Mononuclear cell (primary cell): ENCODE results near the gene OSBP2. TPM values are rescaled to one million over a fixed set of nuclear protein-coding genes. Genes with fewer than 3 reads are reported as not detected.

Source experiments
- H3K27me3 ChIP-seq: 2 replicates; pipeline ENCODE4 v1.6.0; 2011; ENCODE audit warnings: low read length, control low read depth; ENCODE audit not compliant: insufficient read depth
- H3K4me1 ChIP-seq: 2 replicates; pipeline ENCODE4 v1.5.1; 2011; ENCODE audit warnings: mild to moderate bottlenecking, low read length, control low read depth; ENCODE audit not compliant: insufficient read depth
- H3K4me3 ChIP-seq: 2 replicates; pipeline ENCODE4 v1.5.1; 2011; ENCODE audit warnings: mild to moderate bottlenecking, low read length, moderate library complexity
- H3K9me3 ChIP-seq: 2 replicates; pipeline ENCODE4 v1.5.1; 2011; ENCODE audit warnings: low read depth, mild to moderate bottlenecking, control low read depth, low read length
- total RNA-seq: library from RNA; depleted of rRNA; stranded (reverse); fragments of >200 nt; gene quantifications from one replicate; pipeline ENCODE4 v1.2.3, GENCODE V29; 2012

OSBP2 gene
- total RNA-seq, 1 donor, result 3.1 TPM

- peaks cover 7% of the 10 kb centered on the region for H3K4me1 ChIP-seq
- no peak overlapping the region for H3K4me3 ChIP-seq
- H3K9me3 ChIP-seq, result no peaks in the 10 kb centered on the region
- peaks cover 40% of the 10 kb centered on the region for H3K27me3 ChIP-seq
Observed at GRCh38 chr22:30821863-30822215, 127.2 kb downstream of the OSBP2 start.

GRCh38 chr22:30822216-30823014 lies 127.7 kb downstream of the OSBP2 start:
- Histone ChIP-seq H3K4me1 (peaks cover 7% of the 10 kb centered on the region), H3K4me3 (no peak overlapping the region), H3K27me3 (peaks cover 40% of the 10 kb centered on the region), H3K9me3 (no peaks in the 10 kb centered on the region)

- Histone ChIP-seq H3K4me3 (no peak overlapping the region), H3K9me3 (no peaks in the 10 kb centered on the region), H3K27me3 (peaks cover 40% of the 10 kb centered on the region), H3K4me1 (peaks cover 7% of the 10 kb centered on the region)
Observed at GRCh38 chr22:30823015-30823370, 128.3 kb downstream of the OSBP2 start.

- peaks cover 40% of the 10 kb centered on the region for H3K27me3 ChIP-seq
- H3K9me3 ChIP-seq, result no peaks in the 10 kb centered on the region
Observed at GRCh38 chr22:30824096-30824495, 129.4 kb downstream of the OSBP2 start.

DNA sequence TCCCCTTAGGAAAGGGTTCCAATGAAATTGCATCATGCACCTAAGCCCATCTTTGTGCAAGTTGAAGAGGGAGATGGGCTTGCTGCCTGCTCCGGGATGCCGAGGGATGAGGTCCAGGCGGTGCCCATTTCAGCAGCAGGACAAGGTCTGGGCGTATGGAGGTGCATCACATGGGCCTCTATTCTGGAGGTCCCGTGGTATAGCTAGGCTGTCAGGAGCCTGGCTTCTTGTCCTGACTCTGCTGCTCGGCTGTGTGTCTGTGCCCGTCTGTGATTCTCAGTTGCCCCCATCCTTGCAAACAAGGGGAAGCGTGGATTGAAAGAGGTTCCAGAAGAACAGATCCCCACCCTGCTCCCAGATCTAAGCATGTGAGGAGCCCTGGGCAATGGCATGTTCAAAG lies 130.0 kb downstream of the OSBP2 start:
- Histone ChIP-seq H3K4me1 (peaks cover 7% of the 10 kb centered on the region), H3K27me3 (peaks cover 40% of the 10 kb centered on the region), H3K9me3 (no peaks in the 10 kb centered on the region), H3K4me3 (no peak overlapping the region)

More at GRCh38 chr22:30824096-30824495, 129.4 kb downstream of the OSBP2 start:
- Histone ChIP-seq H3K4me3 (no peak overlapping the region), H3K4me1 (peaks cover 7% of the 10 kb centered on the region)

DNA sequence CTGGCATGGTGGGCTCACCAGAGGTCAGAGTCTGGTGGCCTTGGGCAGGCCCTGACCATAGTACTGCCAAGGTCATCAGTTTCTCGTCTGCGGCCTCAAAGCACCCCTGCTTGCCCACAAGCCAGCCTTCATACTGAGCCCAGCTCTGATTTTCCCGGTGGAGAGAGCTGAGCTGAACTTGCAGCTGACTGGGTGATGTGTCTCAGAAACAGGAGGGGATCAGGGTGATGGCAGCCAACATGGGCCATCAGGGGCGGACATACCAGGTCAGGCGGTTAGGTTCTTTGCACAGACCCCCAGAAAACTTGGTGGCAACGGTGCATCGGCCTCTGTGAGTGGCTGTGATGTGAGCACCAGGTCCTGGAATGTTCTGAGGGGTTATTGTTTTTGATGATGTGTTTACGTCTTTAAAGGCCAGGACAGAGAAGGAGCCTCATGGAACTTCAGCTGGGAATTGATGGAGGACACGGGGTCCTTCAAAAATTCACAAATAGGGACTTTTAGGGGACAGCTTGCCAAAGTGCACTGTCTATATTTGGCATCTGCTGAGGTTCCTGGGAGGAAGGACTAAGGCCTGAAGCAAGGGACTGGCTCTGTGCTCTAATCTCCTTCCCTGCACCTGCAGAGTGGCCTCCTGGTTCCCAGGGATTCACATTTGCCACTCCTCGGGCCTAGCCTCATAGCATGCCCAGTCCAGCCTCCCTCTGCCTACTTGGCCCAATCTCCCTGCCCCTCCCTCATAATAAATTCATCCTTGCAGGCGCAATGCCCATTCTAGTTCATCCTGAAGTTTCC lies 131.2 kb downstream of the OSBP2 start:
- Histone ChIP-seq H3K4me1 (peaks cover 7% of the 10 kb centered on the region), H3K9me3 (no peaks in the 10 kb centered on the region), H3K27me3 (peaks cover 34% of the 10 kb centered on the region), H3K4me3 (no peak overlapping the region)

DNA sequence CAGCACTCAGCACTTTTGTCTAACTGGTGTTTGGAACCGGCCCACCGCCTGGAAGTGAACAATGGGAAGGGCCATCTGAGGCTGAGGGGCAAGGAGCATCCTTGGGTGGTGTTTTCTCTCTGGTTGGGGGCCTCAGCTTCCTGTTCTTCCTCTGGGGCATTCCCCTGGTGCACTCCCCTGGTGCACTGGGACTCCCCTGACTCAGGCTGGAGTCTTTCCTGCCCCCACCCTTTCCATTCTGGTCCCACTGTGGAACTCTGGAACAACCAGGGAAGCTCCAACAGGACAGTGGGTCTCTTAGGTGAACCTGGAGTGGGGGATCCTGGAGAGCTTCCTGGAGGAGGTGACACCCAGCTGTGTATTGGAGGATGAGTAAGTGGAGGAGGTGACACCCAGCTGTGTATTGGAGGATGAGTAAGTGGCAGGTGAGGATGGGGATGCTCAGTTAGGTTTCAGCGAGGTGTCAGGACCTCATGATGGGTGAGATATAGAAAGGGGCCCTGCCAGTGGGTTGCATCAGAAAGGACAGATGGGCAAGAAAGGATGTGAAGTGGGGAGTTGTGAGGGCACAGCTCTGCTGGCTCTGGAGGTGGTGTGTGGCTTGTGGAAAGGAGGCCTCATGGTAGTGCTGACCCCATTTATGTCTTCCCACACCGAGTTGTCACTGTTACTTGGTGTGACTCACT lies 132.1 kb downstream of the OSBP2 start:
- H3K9me3 ChIP-seq, result no peaks in the 10 kb centered on the region
- peaks cover 7% of the 10 kb centered on the region for H3K4me1 ChIP-seq
- H3K27me3 ChIP-seq, result peaks cover 27% of the 10 kb centered on the region

DNA sequence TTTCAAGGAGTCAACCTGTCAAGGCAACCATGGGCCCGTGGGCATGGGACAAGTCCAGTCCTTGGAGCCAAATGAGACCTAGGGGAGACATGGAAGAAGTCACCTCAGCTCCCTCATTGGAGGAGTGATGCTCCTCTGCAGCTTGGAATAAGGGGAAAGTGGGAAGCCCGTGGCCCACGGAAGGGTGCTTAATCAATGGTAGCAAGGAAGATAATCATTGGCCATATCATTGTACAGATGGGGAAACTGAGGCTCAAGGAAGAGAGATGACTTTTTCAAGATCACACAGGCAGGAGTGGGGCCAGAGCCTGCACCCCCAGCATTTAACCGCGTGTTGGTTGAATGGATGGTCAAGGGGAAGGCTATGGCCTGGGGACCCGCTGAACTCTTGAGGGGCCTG lies 133.0 kb downstream of the OSBP2 start:
- peaks cover 20% of the 10 kb centered on the region for H3K27me3 ChIP-seq
- H3K4me3 ChIP-seq, result no peak overlapping the region
- H3K4me1 ChIP-seq, result peaks cover under 1% of the 10 kb centered on the region
- no peaks in the 10 kb centered on the region for H3K9me3 ChIP-seq

More for the DNA sequence above, 132.1 kb downstream of the OSBP2 start:
- no peak overlapping the region for H3K4me3 ChIP-seq

DNA sequence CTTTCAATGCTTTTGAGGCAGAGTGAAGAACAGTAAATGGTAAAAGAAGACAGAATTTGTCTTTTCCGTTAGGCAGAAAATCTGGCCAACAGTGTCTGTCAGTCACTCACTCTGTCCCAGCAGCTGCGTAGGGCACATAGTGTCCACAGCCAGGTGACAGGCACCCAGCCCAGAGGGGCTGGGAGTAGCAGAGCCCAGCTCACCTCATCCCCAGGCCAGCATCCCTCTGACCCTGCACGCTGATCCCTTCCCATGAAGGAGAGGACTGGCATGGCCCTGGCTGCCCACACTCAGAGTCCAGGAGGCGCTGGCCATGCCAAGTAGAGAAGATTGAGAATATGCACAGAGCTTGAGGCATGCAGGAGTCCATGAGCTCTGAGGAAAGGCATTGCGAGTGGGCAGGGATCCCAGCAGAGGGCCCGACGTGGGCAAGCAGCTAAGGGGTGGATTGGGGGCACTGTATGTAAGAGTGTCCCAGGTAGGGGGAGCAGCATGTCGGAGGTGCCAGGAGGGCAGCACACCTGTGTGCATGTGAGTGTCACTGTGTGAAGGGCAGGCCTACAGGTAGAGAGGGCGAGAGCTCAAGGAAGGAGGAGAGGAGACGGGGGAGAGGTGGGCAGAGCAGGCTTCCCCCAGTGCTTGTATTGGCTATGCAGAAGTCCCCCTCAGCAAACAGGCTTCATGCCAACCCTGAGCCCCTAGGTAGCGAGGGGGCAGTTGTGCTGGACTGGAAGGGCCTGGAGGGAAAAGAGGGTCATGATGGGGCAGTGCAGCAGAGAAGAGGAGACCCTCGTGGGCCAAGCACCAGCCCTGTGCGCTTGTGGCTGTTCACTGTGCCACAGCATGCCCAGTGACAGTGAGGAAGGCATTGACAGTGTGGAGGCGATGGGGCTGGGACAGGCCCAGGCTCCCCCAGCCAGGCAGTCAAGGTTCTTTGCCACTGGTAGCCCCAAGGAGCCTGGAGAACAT lies 133.8 kb downstream of the OSBP2 start:
- H3K4me3 ChIP-seq, result no peak overlapping the region
- peaks cover 12% of the 10 kb centered on the region for H3K27me3 ChIP-seq
- no peaks in the 10 kb centered on the region for H3K4me1 ChIP-seq
- no peaks in the 10 kb centered on the region for H3K9me3 ChIP-seq

DNA sequence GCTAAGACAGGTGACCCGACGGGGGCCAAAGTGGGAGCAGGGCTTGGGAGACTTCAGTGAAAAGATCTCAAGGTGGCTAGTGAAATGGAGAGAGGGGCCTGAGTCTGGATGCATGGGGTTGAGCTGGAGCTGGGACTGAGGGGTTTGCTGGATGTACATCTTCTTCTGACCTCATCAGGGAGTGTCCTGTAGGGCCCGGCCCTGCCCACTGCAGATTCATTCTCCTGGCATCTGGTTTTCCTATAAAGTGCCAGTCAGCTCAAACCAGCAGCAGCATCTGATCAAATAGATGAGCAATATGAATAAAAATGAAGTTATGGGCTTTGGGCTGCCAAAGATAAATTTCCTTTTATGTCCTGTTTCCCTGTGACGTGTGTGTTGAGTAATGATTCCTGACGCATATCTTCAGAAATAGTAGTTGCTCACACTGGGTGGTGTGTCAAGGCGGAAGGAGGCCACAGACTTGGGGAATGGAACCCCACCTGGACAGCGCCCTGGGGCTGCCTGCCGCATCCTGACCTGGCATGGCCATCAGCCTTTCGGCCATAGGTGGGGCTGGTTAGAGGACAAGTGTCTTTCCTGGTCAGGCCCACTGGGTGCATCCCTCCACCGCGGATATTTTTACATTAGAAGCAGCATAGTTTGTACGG lies 135.4 kb downstream of the OSBP2 start:
- H3K4me3 ChIP-seq, result no peak overlapping the region

GRCh38 chr22:30830907-30831306 lies 136.2 kb downstream of the OSBP2 start:
- Histone ChIP-seq H3K9me3 (no peaks in the 10 kb centered on the region), H3K27me3 (no peaks in the 10 kb centered on the region), H3K4me1 (no peaks in the 10 kb centered on the region), H3K4me3 (no peak overlapping the region)

More for the DNA sequence above, 135.4 kb downstream of the OSBP2 start:
- Histone ChIP-seq H3K9me3 (no peaks in the 10 kb centered on the region), H3K27me3 (no peaks in the 10 kb centered on the region), H3K4me1 (no peaks in the 10 kb centered on the region)

DNA sequence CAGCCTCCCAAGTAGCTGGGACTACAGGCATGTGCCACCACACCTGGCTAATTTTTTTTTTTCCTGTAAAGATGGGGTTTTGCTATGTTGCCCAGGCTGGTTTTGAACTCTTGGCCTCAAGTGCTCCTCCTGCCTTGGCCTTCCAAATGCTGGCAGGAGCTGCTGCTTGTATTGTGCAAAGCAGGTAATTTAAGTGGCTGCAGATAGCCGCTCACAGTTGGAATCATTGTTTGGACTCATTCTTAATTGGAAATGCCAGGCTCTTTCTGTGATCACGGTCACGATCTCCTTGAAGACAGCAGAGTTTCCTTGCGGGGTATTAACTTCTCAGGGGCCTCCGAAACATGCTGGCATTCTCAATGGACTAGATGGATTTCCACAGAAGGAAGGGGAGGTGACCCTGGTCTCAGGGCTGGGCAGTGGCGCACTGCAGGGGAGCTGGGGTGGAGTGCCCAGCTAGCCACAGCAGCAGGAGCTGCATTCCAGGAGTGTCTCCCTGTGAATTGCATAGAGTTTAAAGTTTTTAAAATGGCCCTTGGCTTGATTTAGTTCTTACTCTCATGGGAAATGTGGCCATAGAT lies 137.8 kb downstream of the OSBP2 start:
- Histone ChIP-seq H3K4me3 (no peak overlapping the region), H3K9me3 (no peaks in the 10 kb centered on the region), H3K27me3 (no peaks in the 10 kb centered on the region), H3K4me1 (no peaks in the 10 kb centered on the region)

- Histone ChIP-seq H3K4me3 (no peak overlapping the region), H3K9me3 (peaks cover 4% of the 10 kb centered on the region), H3K27me3 (peaks cover 4% of the 10 kb centered on the region), H3K4me1 (no peaks in the 10 kb centered on the region)
Observed at GRCh38 chr22:30833322-30833721, 138.6 kb downstream of the OSBP2 start.

- H3K4me1 ChIP-seq, result no peaks in the 10 kb centered on the region
- H3K27me3 ChIP-seq, result peaks cover 5% of the 10 kb centered on the region
- H3K9me3 ChIP-seq, result peaks cover 4% of the 10 kb centered on the region
- H3K4me3 ChIP-seq, result no peak overlapping the region
Observed at GRCh38 chr22:30837531-30837930, 142.9 kb downstream of the OSBP2 start.
